ENCODE results near the gene ZNF598. TPM values are rescaled to one million over a fixed set of nuclear protein-coding genes. Genes with fewer than 3 reads are reported as not detected.

The ZNF598 gene
- total and polyA plus RNA-seq, 2 of the 13 experiments (the other 11 are each of a cell fraction or from before 2014, with no cell fraction given): 13.5 to 14.2 TPM

DNA sequence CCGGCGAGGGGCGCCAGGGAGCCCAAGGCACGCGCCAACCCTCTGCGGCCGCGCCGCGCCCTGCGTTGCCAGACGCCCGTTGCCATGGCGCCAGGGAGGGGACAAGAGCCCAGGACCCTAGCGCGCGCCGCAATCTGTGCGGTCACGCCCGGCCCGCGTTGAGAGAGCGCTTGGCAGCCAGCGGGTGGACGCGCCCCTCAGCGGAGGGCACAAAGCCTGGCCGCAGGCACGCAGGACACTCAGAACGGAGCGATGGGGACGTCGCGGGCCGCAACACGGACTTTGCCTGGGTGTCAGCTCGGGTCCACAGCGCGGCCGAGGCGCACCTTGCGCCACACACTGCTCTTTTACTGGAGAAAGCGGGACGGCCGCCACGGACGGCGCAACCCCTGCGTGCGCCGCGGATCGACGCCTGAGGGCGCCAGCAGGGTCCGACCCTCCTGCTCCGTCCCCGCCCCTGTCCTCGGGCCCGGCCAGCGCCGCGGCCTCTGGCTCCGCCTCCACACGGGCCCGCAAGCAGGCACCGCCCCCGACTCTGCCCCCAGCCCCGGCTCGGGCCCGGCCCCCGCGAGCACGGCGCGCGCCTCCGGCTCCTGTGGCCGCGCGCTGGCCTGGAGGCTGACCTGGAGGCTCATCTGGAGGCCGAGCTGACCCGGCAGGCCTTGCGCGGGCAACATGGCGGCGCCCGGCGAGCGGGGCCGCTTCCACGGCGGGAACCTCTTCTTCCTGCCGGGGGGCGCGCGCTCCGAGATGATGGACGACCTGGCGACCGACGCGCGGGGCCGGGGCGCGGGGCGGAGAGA is 25.9 kb downstream of the ZNF598 start, which contains the start of gene GFER (continued):
- TF ChIP-seq, protein P1, sequence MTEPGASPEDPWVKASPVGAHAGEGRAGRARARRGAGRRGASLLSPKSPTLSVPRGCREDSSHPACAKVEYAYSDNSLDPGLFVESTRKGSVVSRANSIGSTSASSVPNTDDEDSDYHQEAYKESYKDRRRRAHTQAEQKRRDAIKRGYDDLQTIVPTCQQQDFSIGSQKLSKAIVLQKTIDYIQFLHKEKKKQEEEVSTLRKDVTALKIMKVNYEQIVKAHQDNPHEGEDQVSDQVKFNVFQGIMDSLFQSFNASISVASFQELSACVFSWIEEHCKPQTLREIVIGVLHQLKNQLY (CRISPR knock-in tag; IDR thresholded peaks at IDR 0.05): no peak
- TF ChIP-seq KMT2B (CRISPR knock-in tag; IDR thresholded peaks at IDR 0.05): no peak
- TF ChIP-seq STAT5B (CRISPR knock-in tag; IDR thresholded peaks at IDR 0.05): no peak
- TF ChIP-seq PAWR (CRISPR knock-in tag; IDR thresholded peaks at IDR 0.05; ENCODE audit: borderline replicate concordance): no peak
- TF ChIP-seq ZBTB3 (CRISPR knock-in tag; IDR thresholded peaks at IDR 0.05; ENCODE audit: borderline replicate concordance, low read depth): no peak; the same call in 1 of the 2 replicates
- TF ChIP-seq, protein P2, sequence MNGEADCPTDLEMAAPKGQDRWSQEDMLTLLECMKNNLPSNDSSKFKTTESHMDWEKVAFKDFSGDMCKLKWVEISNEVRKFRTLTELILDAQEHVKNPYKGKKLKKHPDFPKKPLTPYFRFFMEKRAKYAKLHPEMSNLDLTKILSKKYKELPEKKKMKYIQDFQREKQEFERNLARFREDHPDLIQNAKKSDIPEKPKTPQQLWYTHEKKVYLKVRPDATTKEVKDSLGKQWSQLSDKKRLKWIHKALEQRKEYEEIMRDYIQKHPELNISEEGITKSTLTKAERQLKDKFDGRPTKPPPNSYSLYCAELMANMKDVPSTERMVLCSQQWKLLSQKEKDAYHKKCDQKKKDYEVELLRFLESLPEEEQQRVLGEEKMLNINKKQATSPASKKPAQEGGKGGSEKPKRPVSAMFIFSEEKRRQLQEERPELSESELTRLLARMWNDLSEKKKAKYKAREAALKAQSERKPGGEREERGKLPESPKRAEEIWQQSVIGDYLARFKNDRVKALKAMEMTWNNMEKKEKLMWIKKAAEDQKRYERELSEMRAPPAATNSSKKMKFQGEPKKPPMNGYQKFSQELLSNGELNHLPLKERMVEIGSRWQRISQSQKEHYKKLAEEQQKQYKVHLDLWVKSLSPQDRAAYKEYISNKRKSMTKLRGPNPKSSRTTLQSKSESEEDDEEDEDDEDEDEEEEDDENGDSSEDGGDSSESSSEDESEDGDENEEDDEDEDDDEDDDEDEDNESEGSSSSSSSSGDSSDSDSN (CRISPR knock-in tag; IDR thresholded peaks at IDR 0.05): peak; percentile 84
- no peak for TF ChIP-seq KAT2B (IDR thresholded peaks at IDR 0.05; ENCODE audit: borderline replicate concordance, low read depth, low read length)
- no peak for TF ChIP-seq MIXL1 (CRISPR knock-in tag; IDR thresholded peaks at IDR 0.05)
- 0 out of 2 replicates have a peak, but pooled peaks have one; percentile 64 for TF ChIP-seq ZBTB42 (CRISPR knock-in tag; IDR thresholded peaks at IDR 0.05)
- TF ChIP-seq FOXC1 (CRISPR knock-in tag; IDR thresholded peaks at IDR 0.05; ENCODE audit: borderline replicate concordance): peak; percentile 50; the same call in 1 of the 2 replicates
- peak; percentile 76 for TF ChIP-seq SAP130 (CRISPR knock-in tag; IDR thresholded peaks at IDR 0.05; ENCODE audit: low read depth)
- TF ChIP-seq ZNF10 (CRISPR knock-in tag; IDR thresholded peaks at IDR 0.05; ENCODE audit: borderline replicate concordance, low read depth): no peak
- TF ChIP-seq RBFOX2 (IDR thresholded peaks at IDR 0.05; ENCODE audit: low read depth, low read length): peak; percentile 81
- peak; percentile 25; the same call in 1 of the 2 replicates for TF ChIP-seq ZNF768 (CRISPR knock-in tag; IDR thresholded peaks at IDR 0.05)
- TF ChIP-seq, protein P3, sequence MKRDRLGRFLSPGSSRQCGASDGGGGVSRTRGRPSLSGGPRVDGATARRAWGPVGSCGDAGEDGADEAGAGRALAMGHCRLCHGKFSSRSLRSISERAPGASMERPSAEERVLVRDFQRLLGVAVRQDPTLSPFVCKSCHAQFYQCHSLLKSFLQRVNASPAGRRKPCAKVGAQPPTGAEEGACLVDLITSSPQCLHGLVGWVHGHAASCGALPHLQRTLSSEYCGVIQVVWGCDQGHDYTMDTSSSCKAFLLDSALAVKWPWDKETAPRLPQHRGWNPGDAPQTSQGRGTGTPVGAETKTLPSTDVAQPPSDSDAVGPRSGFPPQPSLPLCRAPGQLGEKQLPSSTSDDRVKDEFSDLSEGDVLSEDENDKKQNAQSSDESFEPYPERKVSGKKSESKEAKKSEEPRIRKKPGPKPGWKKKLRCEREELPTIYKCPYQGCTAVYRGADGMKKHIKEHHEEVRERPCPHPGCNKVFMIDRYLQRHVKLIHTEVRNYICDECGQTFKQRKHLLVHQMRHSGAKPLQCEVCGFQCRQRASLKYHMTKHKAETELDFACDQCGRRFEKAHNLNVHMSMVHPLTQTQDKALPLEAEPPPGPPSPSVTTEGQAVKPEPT (CRISPR knock-in tag; IDR thresholded peaks at IDR 0.05; ENCODE audit: low read depth): peak; percentile 32; the same call in 1 of the 2 replicates
- TF ChIP-seq, protein P4, sequence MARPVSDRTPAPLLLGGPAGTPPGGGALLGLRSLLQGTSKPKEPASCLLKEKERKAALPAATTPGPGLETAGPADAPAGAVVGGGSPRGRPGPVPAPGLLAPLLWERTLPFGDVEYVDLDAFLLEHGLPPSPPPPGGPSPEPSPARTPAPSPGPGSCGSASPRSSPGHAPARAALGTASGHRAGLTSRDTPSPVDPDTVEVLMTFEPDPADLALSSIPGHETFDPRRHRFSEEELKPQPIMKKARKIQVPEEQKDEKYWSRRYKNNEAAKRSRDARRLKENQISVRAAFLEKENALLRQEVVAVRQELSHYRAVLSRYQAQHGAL (CRISPR knock-in tag; IDR thresholded peaks at IDR 0.05; ENCODE audit: not compliant biosample characterization): peak; percentile 37
- no peak for TF ChIP-seq ZNF224 (CRISPR knock-in tag; IDR thresholded peaks at IDR 0.05)
- 0 out of 2 replicates have a peak, but pooled peaks have one; percentile 6 for TF ChIP-seq ZNF121 (CRISPR knock-in tag; IDR thresholded peaks at IDR 0.05)
- TF ChIP-seq, protein P5, sequence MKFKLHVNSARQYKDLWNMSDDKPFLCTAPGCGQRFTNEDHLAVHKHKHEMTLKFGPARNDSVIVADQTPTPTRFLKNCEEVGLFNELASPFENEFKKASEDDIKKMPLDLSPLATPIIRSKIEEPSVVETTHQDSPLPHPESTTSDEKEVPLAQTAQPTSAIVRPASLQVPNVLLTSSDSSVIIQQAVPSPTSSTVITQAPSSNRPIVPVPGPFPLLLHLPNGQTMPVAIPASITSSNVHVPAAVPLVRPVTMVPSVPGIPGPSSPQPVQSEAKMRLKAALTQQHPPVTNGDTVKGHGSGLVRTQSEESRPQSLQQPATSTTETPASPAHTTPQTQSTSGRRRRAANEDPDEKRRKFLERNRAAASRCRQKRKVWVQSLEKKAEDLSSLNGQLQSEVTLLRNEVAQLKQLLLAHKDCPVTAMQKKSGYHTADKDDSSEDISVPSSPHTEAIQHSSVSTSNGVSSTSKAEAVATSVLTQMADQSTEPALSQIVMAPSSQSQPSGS (CRISPR knock-in tag; IDR thresholded peaks at IDR 0.05): 0 out of 2 replicates have a peak, but pooled peaks have one; percentile 40
- peak; percentile 23 for TF ChIP-seq ZSCAN21 (CRISPR knock-in tag; IDR thresholded peaks at IDR 0.05; ENCODE audit: borderline replicate concordance)
- TF ChIP-seq PRPF4 (IDR thresholded peaks at IDR 0.05; ENCODE audit: low read depth, low read length, poor library complexity, severe bottlenecking): no peak
- TF ChIP-seq ZNF703 (CRISPR knock-in tag; IDR thresholded peaks at IDR 0.05; ENCODE audit: borderline replicate concordance): no peak; the same call in 1 of the 2 replicates

All from HepG2 (cell line).